WERI-Rb-1 (cell line): Measurements from ENCODE around the gene NHLRC1.
A peak's percentile ranks its signal among the peaks of the same experiment; 100 is the strongest.

Experiments used
- DNase-seq: peaks from one replicate; pipeline ENCODE4 v3.0.0-alpha.2; 2020
- H3K27ac ChIP-seq: fragments of 250-450 bp; sonication (Bioruptor Pico); 2 replicates; pipeline ENCODE4 v1.5.1; 2020; ENCODE audit warnings: mild to moderate bottlenecking, moderate library complexity
- H3K27me3 ChIP-seq: fragments of 250-450 bp; sonication (Bioruptor Pico); 2 replicates; pipeline ENCODE4 v1.5.1; 2021; ENCODE audit warnings: mild to moderate bottlenecking, low read depth, moderate library complexity; ENCODE audit not compliant: insufficient read depth, severe bottlenecking
- H3K36me3 ChIP-seq: fragments of 250-450 bp; sonication (Bioruptor Pico); 2 replicates; pipeline ENCODE4 v1.5.1; 2020; ENCODE audit warnings: mild to moderate bottlenecking, moderate library complexity
- H3K4me3 ChIP-seq: 2 replicates; pipeline ENCODE4 v1.5.1; 2011; ENCODE audit warnings: low read depth, mild to moderate bottlenecking, control low read depth, low read length
- H3K9me3 ChIP-seq: fragments of 250-450 bp; sonication (Bioruptor Pico); 2 replicates; pipeline ENCODE4 v1.5.1; 2021; ENCODE audit warnings: mild to moderate bottlenecking, moderate library complexity; ENCODE audit not compliant: severe bottlenecking
- TF ChIP-seq, protein P1 (sequence below): IDR thresholded peaks from 2 replicates; pipeline ENCODE4 v1.5.1; 2011; ENCODE audit warnings: low read depth, mild to moderate bottlenecking, control low read depth, inconsistent platforms, low read length

The NHLRC1 gene

DNA sequence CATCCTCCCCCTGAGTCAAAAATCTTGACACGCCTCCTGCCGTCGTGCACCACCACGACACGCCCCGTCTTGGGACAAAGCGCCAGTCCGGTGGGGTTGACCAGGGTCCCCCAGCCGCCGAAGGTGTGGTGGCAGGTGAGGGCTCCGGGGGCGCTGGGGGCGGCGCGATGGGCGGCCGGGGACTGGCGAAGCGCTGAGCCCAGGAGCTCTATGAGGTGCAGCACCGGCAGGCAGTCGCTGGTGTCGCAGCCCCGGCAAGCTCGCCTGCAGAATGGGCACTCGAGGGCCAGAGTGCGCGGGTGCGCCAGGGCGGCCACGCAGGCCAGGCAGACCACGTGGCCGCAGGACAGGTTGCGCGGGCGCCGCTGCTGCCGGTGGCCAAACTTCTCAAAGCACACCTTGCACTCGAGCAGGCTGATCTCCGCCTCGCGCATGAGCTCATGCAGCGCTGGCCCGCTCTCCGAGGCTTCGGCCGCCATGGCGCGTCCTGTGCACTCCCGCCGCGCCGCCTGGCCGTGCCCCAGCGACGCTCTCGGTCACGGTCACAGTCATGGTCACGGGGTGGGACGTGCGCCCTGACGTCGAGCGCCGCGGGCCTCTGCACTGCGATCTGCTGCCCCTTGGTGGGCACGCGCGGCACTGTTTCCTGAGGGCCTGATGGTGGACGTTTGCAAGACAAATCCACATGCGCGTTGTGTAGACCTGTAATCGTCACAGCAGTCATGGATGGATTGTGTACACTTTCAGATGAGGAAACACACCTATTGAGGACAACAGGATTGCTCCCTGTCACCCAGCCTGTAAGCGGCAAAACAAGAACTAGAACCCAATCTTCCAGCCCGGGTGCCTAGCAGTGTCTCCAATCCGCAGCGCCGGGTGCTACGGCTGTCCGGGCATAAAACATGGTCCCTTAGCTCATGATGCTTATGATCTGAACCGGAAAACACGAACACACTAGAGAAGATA, at the start of gene NHLRC1:
Gene NHLRC1 (minus strand): TSS at position 550 of the 966 bp plus-strand sequence. CDS start 71 bp downstream, at position 479.
- H3K9me3 ChIP-seq, result peaks cover 7% of the 10 kb centered on the region
- peak within 1 kb of the TSS; percentile 0; the same call in 1 of the 2 replicates for H3K4me3 ChIP-seq
- TF ChIP-seq, protein P1, sequence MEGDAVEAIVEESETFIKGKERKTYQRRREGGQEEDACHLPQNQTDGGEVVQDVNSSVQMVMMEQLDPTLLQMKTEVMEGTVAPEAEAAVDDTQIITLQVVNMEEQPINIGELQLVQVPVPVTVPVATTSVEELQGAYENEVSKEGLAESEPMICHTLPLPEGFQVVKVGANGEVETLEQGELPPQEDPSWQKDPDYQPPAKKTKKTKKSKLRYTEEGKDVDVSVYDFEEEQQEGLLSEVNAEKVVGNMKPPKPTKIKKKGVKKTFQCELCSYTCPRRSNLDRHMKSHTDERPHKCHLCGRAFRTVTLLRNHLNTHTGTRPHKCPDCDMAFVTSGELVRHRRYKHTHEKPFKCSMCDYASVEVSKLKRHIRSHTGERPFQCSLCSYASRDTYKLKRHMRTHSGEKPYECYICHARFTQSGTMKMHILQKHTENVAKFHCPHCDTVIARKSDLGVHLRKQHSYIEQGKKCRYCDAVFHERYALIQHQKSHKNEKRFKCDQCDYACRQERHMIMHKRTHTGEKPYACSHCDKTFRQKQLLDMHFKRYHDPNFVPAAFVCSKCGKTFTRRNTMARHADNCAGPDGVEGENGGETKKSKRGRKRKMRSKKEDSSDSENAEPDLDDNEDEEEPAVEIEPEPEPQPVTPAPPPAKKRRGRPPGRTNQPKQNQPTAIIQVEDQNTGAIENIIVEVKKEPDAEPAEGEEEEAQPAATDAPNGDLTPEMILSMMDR, result peak; percentile 90
- DNase-seq, result peak; percentile 58
- H3K27ac ChIP-seq, result no peak within 1 kb of the TSS
- no peaks in the 10 kb centered on the region for H3K27me3 ChIP-seq
- H3K36me3 ChIP-seq, result no peaks in the 10 kb centered on the region

DNA sequence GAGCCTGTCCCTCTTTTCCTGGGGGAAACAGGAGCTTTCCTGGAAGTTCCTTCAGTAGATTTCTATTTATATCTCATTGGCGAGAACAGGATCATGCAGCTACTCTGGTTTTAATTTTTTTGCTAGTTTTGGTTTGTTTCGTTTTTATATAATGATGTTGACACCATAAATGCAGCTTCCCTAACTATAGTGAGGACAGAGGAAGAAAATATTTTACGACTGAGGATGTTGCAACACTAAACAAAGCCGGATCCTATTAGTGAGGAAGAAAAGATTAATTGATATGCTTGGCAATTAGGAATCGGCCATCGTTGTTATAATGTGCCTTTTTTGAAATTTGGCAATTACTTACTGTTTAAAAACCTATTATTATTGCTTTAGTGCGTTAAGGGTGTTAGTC, 49.4 kb upstream of the NHLRC1 start:
- H3K4me3 ChIP-seq, result no peak overlapping the region
- H3K36me3 ChIP-seq, result peaks cover 31% of the 10 kb centered on the region
- no peak overlapping the region for H3K27ac ChIP-seq
- DNase-seq, result no peak
- no peaks in the 10 kb centered on the region for H3K27me3 ChIP-seq
- TF ChIP-seq, protein P1, result no peak
- peaks cover 8% of the 10 kb centered on the region for H3K9me3 ChIP-seq

GRCh38 chr6:18168264-18168663, 45.8 kb upstream of the NHLRC1 start:
- peaks cover 8% of the 10 kb centered on the region for H3K9me3 ChIP-seq
- no peak for DNase-seq
- H3K27me3 ChIP-seq, result no peaks in the 10 kb centered on the region
- no peak overlapping the region for H3K4me3 ChIP-seq
- TF ChIP-seq, protein P1, result no peak
- no peak overlapping the region for H3K27ac ChIP-seq
- H3K36me3 ChIP-seq, result peaks cover 42% of the 10 kb centered on the region

DNA sequence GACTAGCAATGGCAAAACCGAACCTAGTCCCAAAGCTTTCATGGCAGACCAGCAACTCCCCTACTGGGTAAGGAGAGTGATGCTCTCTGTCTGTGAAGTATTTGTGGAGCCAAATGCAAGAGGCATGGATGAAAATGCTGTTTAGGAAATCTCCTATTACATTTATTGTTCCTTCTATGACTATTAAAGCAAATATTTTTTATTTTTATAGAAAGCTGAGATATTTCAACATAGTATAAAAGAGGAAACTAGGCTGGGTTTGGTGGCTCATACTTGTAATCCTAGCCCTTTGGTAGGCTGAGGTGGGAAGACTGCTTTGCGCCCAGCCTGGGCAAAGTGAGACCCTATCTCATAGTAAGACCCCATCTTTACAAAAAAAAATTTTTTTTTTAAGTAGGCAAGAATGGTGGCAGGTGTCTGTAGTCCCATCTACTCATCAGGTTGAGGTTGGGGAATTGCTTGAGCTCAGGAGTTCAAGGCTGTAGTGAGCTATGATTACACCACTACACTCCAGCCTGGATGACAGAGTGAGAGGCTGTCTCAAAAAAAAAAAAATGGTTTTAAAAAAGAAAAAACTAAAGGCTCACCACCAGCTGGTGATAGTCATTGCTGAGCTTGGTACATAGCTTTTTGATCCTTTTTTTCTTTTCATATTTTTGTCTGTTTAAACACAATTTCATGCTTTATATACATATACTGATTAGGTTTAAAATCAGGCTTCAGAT, 44.0 kb upstream of the NHLRC1 start:
- H3K27me3 ChIP-seq, result no peaks in the 10 kb centered on the region
- DNase-seq, result no peak
- TF ChIP-seq, protein P1, result no peak

GRCh38 chr6:18165751-18166150, 43.3 kb upstream of the NHLRC1 start:
- H3K36me3 ChIP-seq, result peaks cover 48% of the 10 kb centered on the region
- peaks cover 8% of the 10 kb centered on the region for H3K9me3 ChIP-seq
- TF ChIP-seq, protein P1, result no peak
- H3K27me3 ChIP-seq, result no peaks in the 10 kb centered on the region
- H3K4me3 ChIP-seq, result no peak overlapping the region
- DNase-seq, result no peak
- no peak overlapping the region for H3K27ac ChIP-seq

More for the DNA sequence above, 44.0 kb upstream of the NHLRC1 start:
- no peak overlapping the region for H3K4me3 ChIP-seq
- H3K27ac ChIP-seq, result no peak overlapping the region
- peaks cover 8% of the 10 kb centered on the region for H3K9me3 ChIP-seq
- H3K36me3 ChIP-seq, result peaks cover 41% of the 10 kb centered on the region
